IMR-90 (cell line): ENCODE results near the gene PRKCA.

Source experiments
- CHD1 ChIP-seq: IDR thresholded peaks from 2 replicates; pipeline ENCODE4 v1.6.1; 2012; ENCODE audit warnings: low read depth, low read length, improper control_type of control experiment
- FOS ChIP-seq: fragments of 150-350 bp; IDR thresholded peaks from 2 replicates; pipeline ENCODE4 v1.6.1; 2016; ENCODE audit warnings: low read depth, low read length
- MXI1 ChIP-seq: IDR thresholded peaks from 2 replicates; pipeline ENCODE4 v1.6.1; 2012; ENCODE audit warnings: low read depth, mild to moderate bottlenecking, low read length, moderate library complexity, borderline replicate concordance
- NFE2L2 ChIP-seq: fragments of 150-350 bp; IDR thresholded peaks from 2 replicates; pipeline ENCODE4 v1.6.1; 2016; ENCODE audit warnings: low read depth, mild to moderate bottlenecking, low read length
- POLR2A ChIP-seq: IDR thresholded peaks from 2 replicates; pipeline ENCODE4 v1.6.1; 2012; ENCODE audit warnings: mild to moderate bottlenecking, low read depth, low read length
- RAD21 ChIP-seq: IDR thresholded peaks from 2 replicates; pipeline ENCODE4 v1.6.1; 2012; ENCODE audit warnings: low read length, improper control_type of control experiment
- RCOR1 ChIP-seq: IDR thresholded peaks from 2 replicates; pipeline ENCODE4 v1.6.1; 2012; ENCODE audit warnings: mild to moderate bottlenecking, low read length, improper control_type of control experiment; ENCODE audit not compliant: insufficient replicate concordance
- RFX5 ChIP-seq: IDR thresholded peaks from 2 replicates; pipeline ENCODE4 v1.8.0; 2012; ENCODE audit warnings: low read depth, mild to moderate bottlenecking, low read length, moderate library complexity
- SMC3 ChIP-seq: fragments of 150-350 bp; IDR thresholded peaks from 2 replicates; pipeline ENCODE4 v1.6.1; 2016; ENCODE audit warnings: low read depth, mild to moderate bottlenecking, antibody characterized with exemption, low read length, moderate library complexity
- TF ChIP-seq, protein P1 (sequence below): conservative IDR thresholded peaks from 2 replicates; pipeline ENCODE4 v1.5.1; 2012; ENCODE audit warnings: mild to moderate bottlenecking, low read depth, low read length, improper control_type of control experiment
- TF ChIP-seq, protein P2 (sequence below): fragments of 150-350 bp; IDR thresholded peaks from 2 replicates; pipeline ENCODE4 v1.6.1; 2017; ENCODE audit warnings: mild to moderate bottlenecking, antibody characterized with exemption, low read length, low read depth

DNA sequence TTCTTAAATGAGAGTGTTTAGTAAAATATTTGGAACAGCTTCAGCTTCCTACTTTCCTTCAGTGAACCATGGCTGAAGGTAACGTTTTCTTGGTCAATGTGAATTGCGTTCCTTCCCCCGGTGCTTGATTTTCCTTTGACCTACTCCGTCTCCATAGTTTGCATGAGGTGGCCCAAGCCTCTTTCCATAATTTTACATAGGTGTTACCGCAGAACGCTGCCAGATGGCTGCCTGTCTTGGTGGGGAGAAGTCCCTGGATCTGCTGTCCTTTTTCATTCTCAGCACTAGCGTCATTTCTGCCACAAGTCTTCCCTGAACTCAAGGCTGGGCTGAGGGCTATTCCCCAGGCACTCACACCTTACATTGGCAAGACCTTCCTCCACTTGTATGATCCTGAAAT is 178.4 kb downstream of the PRKCA start:
- TF ChIP-seq RCOR1: no peak
- TF ChIP-seq POLR2A: no peak
- TF ChIP-seq, protein P1, sequence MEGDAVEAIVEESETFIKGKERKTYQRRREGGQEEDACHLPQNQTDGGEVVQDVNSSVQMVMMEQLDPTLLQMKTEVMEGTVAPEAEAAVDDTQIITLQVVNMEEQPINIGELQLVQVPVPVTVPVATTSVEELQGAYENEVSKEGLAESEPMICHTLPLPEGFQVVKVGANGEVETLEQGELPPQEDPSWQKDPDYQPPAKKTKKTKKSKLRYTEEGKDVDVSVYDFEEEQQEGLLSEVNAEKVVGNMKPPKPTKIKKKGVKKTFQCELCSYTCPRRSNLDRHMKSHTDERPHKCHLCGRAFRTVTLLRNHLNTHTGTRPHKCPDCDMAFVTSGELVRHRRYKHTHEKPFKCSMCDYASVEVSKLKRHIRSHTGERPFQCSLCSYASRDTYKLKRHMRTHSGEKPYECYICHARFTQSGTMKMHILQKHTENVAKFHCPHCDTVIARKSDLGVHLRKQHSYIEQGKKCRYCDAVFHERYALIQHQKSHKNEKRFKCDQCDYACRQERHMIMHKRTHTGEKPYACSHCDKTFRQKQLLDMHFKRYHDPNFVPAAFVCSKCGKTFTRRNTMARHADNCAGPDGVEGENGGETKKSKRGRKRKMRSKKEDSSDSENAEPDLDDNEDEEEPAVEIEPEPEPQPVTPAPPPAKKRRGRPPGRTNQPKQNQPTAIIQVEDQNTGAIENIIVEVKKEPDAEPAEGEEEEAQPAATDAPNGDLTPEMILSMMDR: no peak
- TF ChIP-seq, protein P2, sequence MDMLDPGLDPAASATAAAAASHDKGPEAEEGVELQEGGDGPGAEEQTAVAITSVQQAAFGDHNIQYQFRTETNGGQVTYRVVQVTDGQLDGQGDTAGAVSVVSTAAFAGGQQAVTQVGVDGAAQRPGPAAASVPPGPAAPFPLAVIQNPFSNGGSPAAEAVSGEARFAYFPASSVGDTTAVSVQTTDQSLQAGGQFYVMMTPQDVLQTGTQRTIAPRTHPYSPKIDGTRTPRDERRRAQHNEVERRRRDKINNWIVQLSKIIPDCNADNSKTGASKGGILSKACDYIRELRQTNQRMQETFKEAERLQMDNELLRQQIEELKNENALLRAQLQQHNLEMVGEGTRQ: no peak
- TF ChIP-seq RAD21: no peak
- no peak for TF ChIP-seq RFX5
- no peak for TF ChIP-seq NFE2L2
- no peak for TF ChIP-seq CHD1
- no peak for TF ChIP-seq SMC3
- no peak for TF ChIP-seq FOS
- no peak for TF ChIP-seq MXI1
